HG02642 (cell line): ENCODE results near the gene PLCB4.
"Not testable (repeated sequence)": the region's sequence is repeated elsewhere in the genome, so short reads cannot be mapped to it uniquely, and the experiment has no call there.

Experiments used
- ATAC-seq: cut with Tn5 transposase; IDR thresholded peaks from one replicate; pipeline ENCODE4 v1.9.1; 2021; ENCODE audit warnings: mild to moderate bottlenecking; ENCODE audit not compliant: unreplicated experiment, poor library complexity

The PLCB4 gene

GRCh38 chr20:9068841-9069663 is at the start of gene PLCB4:
TSS of gene PLCB4 (plus strand) at chr20:9069087. CDS start at chr20:9307815, 238,728 bp downstream.
- no peak for ATAC-seq

GRCh38 chr20:9019833-9020232 is 49.1 kb upstream of the PLCB4 start:
- no peak for ATAC-seq

- ATAC-seq, result no peak
These were observed 47.7 kb upstream of the PLCB4 start for GRCh38 chr20:9021216-9021615.

GRCh38 chr20:9021699-9022098 is 47.2 kb upstream of the PLCB4 start:
- ATAC-seq, result no peak

- ATAC-seq, result no peak
These were observed 46.5 kb upstream of the PLCB4 start for GRCh38 chr20:9022376-9022775.

GRCh38 chr20:9024606-9025005 is 44.3 kb upstream of the PLCB4 start:
- ATAC-seq, result no peak

- no peak for ATAC-seq
These were observed 43.9 kb upstream of the PLCB4 start for GRCh38 chr20:9025011-9025410.

GRCh38 chr20:9025643-9026042 is 43.2 kb upstream of the PLCB4 start:
- ATAC-seq, result no peak

- ATAC-seq, result no peak
These were observed 41.3 kb upstream of the PLCB4 start for GRCh38 chr20:9027626-9028025.

GRCh38 chr20:9028419-9028818 is 40.5 kb upstream of the PLCB4 start:
- no peak for ATAC-seq

- ATAC-seq, result no peak
These were observed 36.9 kb upstream of the PLCB4 start for GRCh38 chr20:9031991-9032390.

GRCh38 chr20:9032758-9033157 is 36.1 kb upstream of the PLCB4 start:
- ATAC-seq, result no peak

GRCh38 chr20:9035126-9035525 is 33.8 kb upstream of the PLCB4 start:
- ATAC-seq, result no peak

GRCh38 chr20:9036593-9036992 is 32.3 kb upstream of the PLCB4 start:
- ATAC-seq, result no peak

- ATAC-seq, result no peak
These were observed 29.9 kb upstream of the PLCB4 start for GRCh38 chr20:9038791-9039535.

- ATAC-seq, result no peak
These were observed 27.9 kb upstream of the PLCB4 start for GRCh38 chr20:9040863-9041524.

- ATAC-seq, result no peak
These were observed 25.5 kb upstream of the PLCB4 start for GRCh38 chr20:9043364-9043763.

- ATAC-seq, result not testable (repeated sequence)
These were observed 21.0 kb upstream of the PLCB4 start for GRCh38 chr20:9047928-9048327.

- no peak for ATAC-seq
These were observed 17.4 kb upstream of the PLCB4 start for GRCh38 chr20:9051508-9051907.

- no peak for ATAC-seq
These were observed 16.8 kb upstream of the PLCB4 start for GRCh38 chr20:9052136-9052535.

GRCh38 chr20:9053108-9053507 is 15.8 kb upstream of the PLCB4 start:
- ATAC-seq, result no peak
